Stimulated activated CD8-positive, alpha-beta memory T cell treated with anti-CD3 and anti-CD28 coated beads, Interleukin-15, amount 100 ng/mL, for 4 hours (primary cell): ENCODE data around the gene ETS2.

Source experiments
- DNase-seq, 2 donors: peaks; one replicate each; pipeline ENCODE4 v3.0.0-alpha.2; 2020; ENCODE audit warnings: low read depth in 2 of 2

ETS2 gene

GRCh38 chr21:38802050-38803026 lies 3.4 kb upstream of the ETS2 start:
- DNase-seq = no peak

GRCh38 chr21:38803075-38803660 lies 2.6 kb upstream of the ETS2 start:
- DNase-seq = no peak

GRCh38 chr21:38804030-38804788 lies 1.5 kb upstream of the ETS2 start:
- no peak for DNase-seq

DNA sequence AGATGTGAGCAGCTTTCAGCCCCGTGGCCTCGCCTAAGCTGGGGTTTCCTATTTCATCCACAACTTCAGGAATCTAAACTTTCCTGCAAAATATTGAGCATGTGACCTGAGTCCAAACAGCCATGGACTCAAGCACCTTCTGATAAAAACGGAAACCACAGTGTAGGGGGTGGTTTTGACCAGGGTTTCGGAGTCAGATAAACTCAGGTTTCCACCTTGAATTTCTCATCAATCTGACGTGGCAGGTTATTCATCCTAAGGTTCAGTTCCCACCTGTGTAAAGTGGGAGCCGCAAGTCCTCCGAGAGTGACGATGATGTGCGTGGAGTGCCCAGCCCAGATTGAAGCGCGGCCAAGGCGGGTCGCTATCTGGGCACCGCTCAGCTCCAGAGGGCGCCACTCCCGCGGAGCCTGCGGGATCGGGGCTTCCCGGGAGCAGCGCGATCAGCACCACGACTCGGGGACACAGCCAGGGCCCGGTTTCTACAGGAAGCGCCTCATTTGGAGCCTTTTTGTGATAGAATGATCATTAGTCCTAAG lies 871 bp upstream of the ETS2 start:
- DNase-seq = peak in 1 of 2 donors; percentile 4

DNA sequence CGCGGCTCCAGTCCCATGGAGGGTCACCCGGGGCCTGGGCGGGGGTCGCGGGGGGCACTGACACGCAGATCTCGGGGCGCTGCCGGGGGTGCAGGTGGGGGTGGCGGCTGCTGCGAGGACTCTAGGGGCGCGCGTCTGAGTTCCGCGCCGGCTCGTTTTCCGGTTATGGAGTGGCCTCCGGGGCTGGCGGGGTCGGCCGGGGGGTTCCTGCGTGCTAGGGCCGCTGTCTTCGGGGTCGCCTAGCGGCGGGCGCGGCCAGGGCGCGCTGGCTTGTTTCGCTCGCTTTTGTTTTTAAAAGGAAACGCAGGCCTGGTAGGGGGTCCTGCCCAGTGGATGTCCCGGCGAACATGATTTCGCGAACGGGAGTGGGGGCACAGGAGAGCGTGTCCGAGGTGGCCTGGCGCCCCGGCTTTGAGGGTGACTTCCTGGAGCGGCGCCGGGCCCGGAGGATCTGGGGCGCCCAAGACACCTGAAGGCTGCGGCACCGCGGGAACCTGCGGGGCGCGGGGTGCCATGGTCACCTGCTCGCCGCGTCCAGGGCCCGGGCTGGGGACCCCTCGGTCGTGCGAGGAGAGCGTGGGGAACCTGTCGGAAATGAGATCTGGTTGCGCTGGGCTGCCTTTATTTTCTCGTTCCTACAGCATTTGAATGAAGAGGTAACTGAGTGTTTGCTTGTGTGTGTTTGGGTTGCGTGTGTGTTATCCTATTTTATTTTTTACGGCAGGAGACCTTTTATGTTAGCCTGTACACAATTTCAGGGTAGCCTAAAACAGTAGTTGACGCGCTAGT lies 618 bp downstream of the ETS2 start:
- peak in 1 of 2 donors; percentile 14 for DNase-seq

DNA sequence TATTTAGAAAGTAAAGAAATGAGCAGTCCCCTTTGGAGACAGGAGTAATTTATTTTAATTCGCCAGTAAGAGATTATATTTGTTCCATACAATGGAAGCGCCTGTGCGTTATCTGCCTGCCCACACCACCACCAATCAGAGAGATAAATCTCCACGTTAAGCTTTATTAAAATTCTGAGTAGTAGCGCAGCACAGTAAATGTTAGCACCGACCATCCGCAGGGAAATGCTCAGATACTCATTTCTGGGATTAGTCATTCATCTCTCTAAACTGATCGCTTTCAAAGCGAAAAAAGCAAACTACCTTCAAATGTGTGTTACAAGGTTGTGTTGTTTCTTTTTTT lies 1.2 kb downstream of the ETS2 start:
- DNase-seq = no peak

- no peak for DNase-seq
These were observed 1.7 kb downstream of the ETS2 start for GRCh38 chr21:38807441-38807871.

DNA sequence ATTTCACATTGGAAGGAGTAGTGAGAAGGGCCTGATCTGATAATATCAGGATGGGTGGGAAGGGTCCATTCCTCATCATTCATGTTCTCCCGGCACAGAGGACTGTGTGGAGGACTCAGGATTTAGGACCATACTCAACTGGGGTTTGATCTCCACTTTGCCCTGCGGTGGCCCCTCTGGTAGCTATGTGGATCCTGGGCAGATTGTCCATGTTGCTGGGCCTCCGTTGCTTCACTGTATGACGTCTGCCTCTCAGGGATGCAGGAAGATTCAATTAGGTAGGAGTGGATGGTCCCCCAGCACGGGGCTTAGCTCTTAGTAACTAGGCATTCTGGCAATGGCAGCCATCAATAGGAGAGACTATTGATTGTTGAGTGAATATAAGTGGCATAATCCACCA lies 2.3 kb downstream of the ETS2 start:
- no peak for DNase-seq

- DNase-seq = no peak
These were observed 3.6 kb downstream of the ETS2 start for GRCh38 chr21:38809198-38809878.

DNA sequence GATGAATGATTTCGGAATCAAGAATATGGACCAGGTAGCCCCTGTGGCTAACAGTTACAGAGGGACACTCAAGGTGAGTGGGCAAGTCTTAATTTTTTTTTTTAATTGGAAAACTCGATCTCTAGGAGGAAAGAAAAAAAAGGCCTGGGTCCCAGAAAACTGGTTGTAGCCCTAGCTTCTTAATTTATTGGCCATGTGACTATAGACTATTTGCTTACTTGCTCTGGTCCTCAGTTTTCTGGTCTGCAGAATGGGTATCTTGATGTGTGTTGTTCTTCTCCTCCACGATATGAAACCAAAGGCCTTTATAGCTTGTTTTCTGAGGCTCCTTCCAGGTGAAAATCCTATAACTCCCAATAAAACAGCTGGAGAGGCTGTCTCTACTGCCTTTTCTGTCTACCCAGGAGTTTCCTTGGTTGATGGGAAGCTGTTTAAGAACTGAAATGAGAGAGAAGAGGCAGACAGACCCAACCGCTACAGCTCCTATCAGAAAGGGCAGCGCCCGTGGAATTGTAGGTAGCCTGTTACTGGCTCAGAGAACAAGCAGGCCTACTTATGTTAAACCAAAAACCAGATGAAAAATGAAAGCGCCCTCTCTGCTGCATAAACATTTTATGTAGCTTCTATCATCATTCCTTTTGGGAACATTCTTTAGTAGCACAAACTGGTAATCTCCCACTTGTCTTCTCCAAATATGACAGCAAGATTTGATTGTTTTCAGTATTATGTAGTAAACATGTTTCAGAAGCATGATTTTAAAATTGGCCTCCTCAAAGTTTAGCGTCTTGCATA lies 4.5 kb downstream of the ETS2 start:
- no peak for DNase-seq

DNA sequence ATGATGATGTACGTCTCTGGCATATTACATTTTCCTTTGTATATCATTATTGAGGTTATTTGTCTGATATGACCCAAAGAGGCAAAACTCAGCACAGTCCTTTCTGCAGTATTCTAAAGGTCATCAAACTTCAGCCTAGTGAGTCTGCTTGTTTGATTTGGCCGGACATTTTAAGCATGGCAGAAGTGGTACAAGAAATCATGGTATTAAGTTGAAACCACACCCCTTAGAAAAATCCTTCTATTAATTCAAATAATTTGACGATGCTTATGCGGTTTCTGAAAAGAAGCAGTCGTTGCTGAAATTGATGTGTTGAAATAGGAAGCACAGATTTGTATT lies 5.1 kb downstream of the ETS2 start:
- DNase-seq = no peak

DNA sequence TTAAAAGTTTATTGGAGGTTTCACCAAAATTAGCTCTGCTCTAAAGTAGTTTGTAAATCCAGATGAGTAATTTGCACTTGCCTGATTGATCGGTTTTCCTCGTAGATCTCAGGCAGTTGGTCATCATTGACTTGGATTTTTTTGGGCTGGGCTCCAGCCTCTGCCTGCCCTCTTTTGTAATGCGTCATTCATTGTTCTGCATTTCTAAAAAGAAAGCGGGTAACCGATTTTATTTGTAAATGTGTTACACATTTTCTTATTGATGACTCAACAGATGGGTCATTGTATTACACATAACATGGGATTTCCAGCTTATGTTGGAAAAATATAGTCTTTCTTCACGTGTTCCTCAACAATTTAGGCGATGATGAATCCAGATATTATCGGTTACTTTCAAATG lies 5.5 kb downstream of the ETS2 start:
- DNase-seq = no peak

- DNase-seq = no peak
These were observed 7.4 kb downstream of the ETS2 start for GRCh38 chr21:38813143-38813542.

DNA sequence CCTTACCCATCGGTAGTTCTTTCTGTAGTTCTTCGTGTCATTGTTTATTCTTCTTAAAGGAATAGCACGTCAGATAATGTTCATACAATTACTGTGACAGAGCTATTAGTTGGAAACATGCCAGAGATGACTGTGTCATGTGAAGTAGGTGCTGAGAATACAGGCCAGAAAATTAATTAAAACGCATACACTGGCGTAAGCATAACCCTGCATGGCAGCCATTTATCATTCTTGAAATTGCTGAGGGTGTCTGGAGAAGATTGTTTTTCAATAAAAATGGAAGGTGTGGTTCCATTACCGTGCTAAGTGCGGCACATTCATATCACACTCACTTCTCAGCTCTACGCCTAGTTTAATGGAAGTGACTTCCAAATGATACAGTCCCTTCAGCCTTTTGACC lies 7.8 kb downstream of the ETS2 start:
- no peak for DNase-seq

- no peak for DNase-seq
These were observed 8.7 kb downstream of the ETS2 start for GRCh38 chr21:38814126-38815059.

- DNase-seq = no peak
These were observed 9.3 kb downstream of the ETS2 start for GRCh38 chr21:38815060-38815405.

DNA sequence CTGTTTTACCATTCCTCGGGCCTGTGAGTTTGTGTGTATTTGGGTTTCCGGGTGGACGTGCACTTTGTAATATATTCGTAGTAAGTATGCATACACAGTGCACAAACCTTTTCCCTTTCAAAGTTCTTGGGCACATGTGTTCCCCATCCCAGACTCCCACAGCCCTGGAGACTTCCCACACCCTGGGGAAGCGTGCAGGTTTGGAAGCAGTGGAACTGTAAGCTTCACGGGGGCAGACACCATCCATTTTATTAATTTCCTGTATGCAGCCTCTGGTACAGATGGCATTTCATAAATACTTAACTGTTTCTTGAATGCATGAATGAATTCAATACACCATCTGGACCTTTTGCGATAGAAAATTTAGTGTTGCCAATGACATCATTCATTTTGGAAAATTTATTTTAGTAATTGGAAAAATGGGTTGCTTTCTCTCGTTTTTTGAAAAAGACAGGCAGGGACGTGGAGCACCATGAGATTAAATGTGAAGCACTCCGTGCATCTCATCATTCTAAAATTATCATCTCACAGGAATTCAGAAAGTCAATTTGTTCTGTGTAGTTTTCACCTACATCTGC lies 10.8 kb downstream of the ETS2 start:
- no peak for DNase-seq

GRCh38 chr21:38817371-38818324 lies 11.9 kb downstream of the ETS2 start:
- no peak for DNase-seq
